GM10266 (cell line): Measurements from ENCODE around the gene ASIC4.
A peak's percentile ranks its signal among the peaks of the same experiment; 100 is the strongest.

Experiments
- DNase-seq: peaks from one replicate; pipeline ENCODE4 v3.0.0; 2012; ENCODE audit errors: extremely low spot score
- CTCF ChIP-seq: IDR thresholded peaks from 2 replicates; pipeline ENCODE4 v1.5.1; 2012; ENCODE audit warnings: mild to moderate bottlenecking, low read depth; ENCODE audit not compliant: control insufficient read depth, insufficient read depth; ENCODE audit errors: missing control alignments

ASIC4 gene

DNA sequence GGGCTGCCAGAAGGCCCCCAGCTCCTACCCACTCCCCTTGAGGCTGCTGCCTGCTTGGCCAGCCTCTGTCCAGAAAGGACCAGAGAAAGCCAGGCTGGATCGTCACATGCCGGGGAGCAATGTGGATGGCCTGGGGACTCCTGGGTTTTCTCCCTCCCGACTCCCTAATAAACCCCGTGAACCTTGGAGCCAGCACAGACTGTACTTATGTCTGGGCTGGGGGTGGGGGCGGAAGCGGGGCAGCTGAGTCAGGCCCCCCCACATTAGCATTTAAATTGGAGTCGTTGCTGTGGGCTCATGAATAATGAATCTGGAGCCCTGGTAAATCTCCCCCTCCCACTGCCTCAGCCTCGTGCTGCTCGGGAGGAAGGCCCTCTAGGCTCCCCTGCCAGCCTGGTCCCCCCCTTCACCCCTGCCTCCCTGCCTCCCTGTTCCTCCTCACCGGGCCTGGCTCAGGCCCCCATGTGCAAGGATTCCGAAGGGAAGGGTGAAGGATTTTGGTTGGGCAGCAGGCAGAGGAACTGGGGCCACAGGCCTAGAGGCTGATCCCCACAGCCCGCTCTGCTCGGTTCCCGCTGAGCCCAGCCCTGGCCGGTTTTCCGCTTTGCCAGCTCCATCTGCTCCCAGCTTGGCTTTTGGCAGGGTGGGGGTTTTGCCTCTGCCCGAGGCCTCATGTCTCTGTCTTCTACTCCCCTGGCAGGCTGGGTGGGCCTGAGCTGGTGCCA, 7.3 kb upstream of the ASIC4 start:
- no peak for DNase-seq
- no peak for TF ChIP-seq CTCF

DNA sequence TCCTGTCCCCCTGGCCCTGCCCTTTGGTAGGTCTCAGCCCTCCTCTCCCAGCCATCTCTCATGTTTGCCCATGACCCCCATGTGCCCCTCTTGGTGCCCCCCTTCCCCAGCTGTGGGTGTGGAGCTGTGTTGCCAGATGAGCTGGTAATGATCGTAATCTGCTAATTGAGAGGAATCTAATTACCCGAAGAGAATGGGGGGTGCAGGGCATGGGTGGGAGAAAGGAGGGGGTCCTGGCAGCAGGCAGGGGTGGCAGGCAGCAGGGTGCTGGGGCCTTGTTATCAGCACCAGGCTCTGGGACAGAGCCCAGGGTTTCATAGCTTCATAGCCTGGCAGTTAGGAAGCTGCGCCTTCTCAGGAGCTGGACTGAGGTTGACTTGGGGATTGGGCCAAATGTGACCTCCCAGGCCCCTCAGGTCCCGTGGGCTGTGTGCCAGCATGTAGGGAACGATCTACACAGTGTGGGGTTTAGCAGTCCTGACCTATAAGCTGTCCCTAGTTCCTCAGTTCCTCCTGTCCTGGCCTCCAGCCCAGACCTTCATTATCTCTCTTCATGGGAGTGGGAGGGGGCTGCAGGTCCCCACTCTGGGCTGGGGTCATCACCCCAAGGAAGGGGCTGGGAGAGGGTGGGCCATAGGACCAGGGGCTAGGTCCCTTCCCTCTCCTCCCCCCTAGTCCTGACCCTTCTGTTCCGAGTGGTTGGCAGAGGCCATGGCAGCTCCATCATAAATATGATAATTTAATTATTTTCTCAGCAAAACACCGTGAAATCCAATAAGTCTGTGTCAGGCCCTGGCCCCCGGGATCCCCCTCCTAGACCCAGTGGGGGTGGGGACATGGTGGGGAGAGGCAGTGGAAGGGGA, 6.5 kb upstream of the ASIC4 start:
- DNase-seq = no peak
- no peak for TF ChIP-seq CTCF

- DNase-seq = no peak
- no peak for TF ChIP-seq CTCF
Observed at GRCh38 chr2:219508444-219508734, 5.9 kb upstream of the ASIC4 start.

GRCh38 chr2:219508971-219509779, 5.1 kb upstream of the ASIC4 start:
- no peak for TF ChIP-seq CTCF
- no peak for DNase-seq

DNA sequence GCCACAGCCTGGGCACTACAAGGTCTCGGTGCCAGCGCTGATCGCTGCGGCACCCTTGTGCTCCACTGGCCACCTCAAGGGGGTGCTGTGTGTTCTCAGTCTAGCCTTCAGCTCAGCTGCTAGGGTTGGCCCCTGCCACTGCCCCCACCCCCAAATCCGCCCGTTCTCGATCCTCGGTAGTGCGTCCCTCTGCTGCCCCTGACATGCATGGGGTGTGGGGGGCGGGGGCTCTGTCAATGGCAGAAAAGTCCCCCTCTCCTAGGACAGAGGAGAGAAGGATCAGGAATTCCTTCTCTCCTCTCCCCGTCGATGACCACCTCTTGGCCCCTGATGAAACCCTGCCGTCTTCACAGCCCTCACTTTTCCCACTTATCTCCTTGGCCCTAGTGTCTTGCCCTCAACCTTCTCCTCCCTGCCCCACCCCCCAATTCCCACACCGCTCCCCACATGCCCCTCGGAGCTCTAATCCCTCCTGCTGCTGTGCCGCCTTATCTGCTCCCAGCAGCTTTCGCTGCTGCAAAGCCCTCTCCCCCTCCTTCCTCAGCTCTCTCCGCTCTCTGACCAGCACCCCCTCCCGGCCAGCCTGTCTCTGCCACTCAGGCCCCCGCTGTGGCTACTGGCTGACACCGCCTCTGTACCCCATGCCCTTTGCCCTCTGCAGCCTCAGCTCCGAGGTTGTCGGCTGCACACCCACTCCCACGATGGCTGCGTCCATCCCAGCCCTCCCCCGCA, 4.3 kb upstream of the ASIC4 start:
- peak; percentile 70 for DNase-seq
- TF ChIP-seq CTCF = peak; percentile 72

DNA sequence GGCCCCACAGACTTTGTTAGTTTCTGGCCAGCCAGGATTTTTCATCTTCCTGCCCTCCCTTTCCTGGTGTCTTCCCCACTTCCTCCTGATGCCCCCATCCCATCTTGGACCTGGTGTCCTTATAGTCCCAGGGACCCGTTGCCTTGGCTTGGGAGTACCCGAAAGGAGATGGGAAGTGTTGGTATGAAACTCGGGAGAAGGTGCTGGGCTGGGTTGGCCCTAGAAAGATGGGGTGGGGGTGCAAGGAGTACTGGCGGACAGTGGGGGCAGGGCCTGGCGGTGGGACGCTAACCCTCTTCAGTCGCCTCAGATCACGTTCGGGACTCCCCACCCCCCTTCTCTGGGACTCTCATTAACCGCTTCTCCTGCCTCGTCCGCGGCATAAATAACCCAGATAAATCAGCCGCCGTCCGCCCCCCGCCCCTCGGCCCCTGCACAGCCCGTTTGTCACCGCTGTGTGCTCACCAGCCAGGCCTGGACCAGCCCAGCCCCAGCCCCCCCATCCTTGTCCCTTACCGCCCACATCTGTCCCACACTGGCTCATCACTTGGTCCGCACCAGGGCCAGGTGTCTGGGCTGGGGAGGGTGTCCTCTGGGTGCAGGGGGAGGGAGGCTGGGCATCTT, 3.7 kb upstream of the ASIC4 start:
- no peak for DNase-seq
- no peak for TF ChIP-seq CTCF
